Transverse colon (tissue), 4 donors: ENCODE data around the gene ATP2A1. TPM values are rescaled to one million over a fixed set of nuclear protein-coding genes. Genes with fewer than 3 reads are reported as not detected.

Source experiments
- DNase-seq: peaks from one replicate; pipeline ENCODE4 v3.0.0-alpha.2; 2019
- H3K27ac ChIP-seq, 4 donors: fragments of 200-600 bp; sonication (generic); 2 replicates each; pipeline ENCODE4 v1.5.1; 2016 to 2018; ENCODE audit warnings: inconsistent platforms in 4 of 4
- H3K27me3 ChIP-seq: fragments of 200-600 bp; sonication (generic); 2 replicates; pipeline ENCODE4 v1.5.1; 2017; ENCODE audit warnings: inconsistent platforms
- H3K36me3 ChIP-seq, 4 donors: fragments of 200-600 bp; sonication (generic); 2 replicates each; pipeline ENCODE4 v1.5.1; 2017 to 2019; ENCODE audit warnings: inconsistent platforms in 4 of 4
- H3K4me1 ChIP-seq, 4 donors: fragments of 200-600 bp; sonication (generic); 2 replicates each; pipeline ENCODE4 v1.5.1; 2017 to 2020; ENCODE audit warnings: inconsistent platforms in 4 of 4
- H3K4me3 ChIP-seq, 4 donors: fragments of 200-600 bp; sonication (generic); 1 replicate in 1 of 4; 2 replicates in 3 of 4; pipeline versions ENCODE4 v1.5.1 to v1.6.1; 2017 to 2019; ENCODE audit warnings: inconsistent platforms in 4 of 4
- H3K9me3 ChIP-seq, 2 donors: fragments of 200-600 bp; sonication (generic); 2 replicates each; pipeline ENCODE4 v1.5.1; 2017 to 2019; ENCODE audit warnings: inconsistent platforms in 2 of 2
- CTCF ChIP-seq, 5 experiments: fragments of 200-600 bp in 3 of 5; fragments of 450-650 bp in 2 of 5; sonication (generic) in 3 of 5; IDR thresholded peaks; 1 replicate in 2 of 5; 2 replicates in 3 of 5; pipeline ENCODE4 v1.5.1; 2016 to 2017; ENCODE audit warnings: antibody characterized with exemption in 5 of 5, inconsistent platforms in 3 of 5, mild to moderate bottlenecking in 2 of 5, moderate library complexity in 1 of 5
- EP300 ChIP-seq: sonication (generic); formaldehyde crosslinking; IDR thresholded peaks from one replicate; pipeline ENCODE4 v1.6.1; 2017; ENCODE audit warnings: antibody characterized with exemption, low read depth
- POLR2A ChIP-seq: fragments of 450-650 bp; IDR thresholded peaks from one replicate; pipeline ENCODE4 v1.6.1; 2016; ENCODE audit warnings: antibody characterized with exemption, mild to moderate bottlenecking, moderate library complexity
- POLR2AphosphoS5 ChIP-seq, 3 donors: sonication (generic); formaldehyde crosslinking; IDR thresholded peaks; one replicate each; pipeline ENCODE4 v1.6.1; 2016; ENCODE audit warnings: antibody characterized with exemption in 3 of 3
- WGBS, 2 donors: methylation state at CpG; one replicate each; pipeline ENCODE4 v1.1.5; 2018; ENCODE audit warnings: low coverage in 1 of 2; 5-methylcytosine and 5-hydroxymethylcytosine counted together
- in situ Hi-C, 4 donors: fragments of 200-750 bp; cut with MboI; loops; one replicate each; pipeline versions ENCODE4 v1.15.0 to v1.15.1; 2017; ENCODE audit warnings: low sequenced_read_pairs in 3 of 4, low pct_ligation_motif_present in 1 of 4, low pct_unique_long_range_greater_than_20kb in 1 of 4
- intact Hi-C: fragments of 100-400 bp; cut with DNase I; formaldehyde crosslinking; loops from one replicate; pipeline ENCODE4 v1.15.1; 2023; ENCODE audit warnings: low total_unique reads
- total RNA-seq, 4 donors: library from RNA; depleted of rRNA; stranded (reverse); fragments of >200 nt; gene quantifications; one replicate each; pipeline ENCODE4 v1.1.0, GENCODE V29; 2016

The ATP2A1 gene
- total RNA-seq, 4 donors from 2014 or later = 1.1 to 3.2 (median 1.4) TPM; not detected in 1

DNA sequence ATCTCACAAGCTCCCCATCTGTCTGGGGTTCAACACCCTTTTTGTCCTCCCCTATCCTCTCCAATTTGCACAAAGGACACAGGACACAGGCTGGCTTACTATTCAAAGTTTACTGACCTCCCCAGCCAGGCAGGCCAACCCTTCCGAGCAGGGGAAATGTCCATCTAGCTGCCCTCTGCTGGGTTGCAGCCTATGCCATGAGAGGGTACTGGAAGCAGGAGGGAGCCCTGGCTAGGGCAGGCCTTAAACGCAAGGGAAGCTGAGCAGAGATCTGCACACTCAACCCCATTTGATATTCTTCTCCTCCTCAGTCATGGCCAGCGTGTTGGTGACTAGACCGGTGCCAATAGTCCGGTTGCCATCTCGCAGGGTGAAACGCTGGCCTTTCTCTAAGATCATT lies 35.6 kb upstream of the ATP2A1 start:
- H3K27ac ChIP-seq = no peak overlapping the region
- no peaks in the 10 kb centered on the region for H3K9me3 ChIP-seq
- TF ChIP-seq POLR2AphosphoS5 (IDR thresholded peaks at IDR 0.05) (no peak), POLR2A (no peak), EP300 (no peak), CTCF (IDR thresholded peaks at IDR 0.05) (no peak)
- H3K4me3 ChIP-seq = no peak overlapping the region
- 97% methylated on average over 7 of the region's 7 CpGs; no CpG with 5 or more reads in 1 of the 2 donors for WGBS, 2 donors
- no peaks in the 10 kb centered on the region for H3K27me3 ChIP-seq
- H3K36me3 ChIP-seq = peaks cover 0 to 21% (median 6%) of the 10 kb centered on the region in 4 donors
- no peak for DNase-seq
- intact Hi-C loops (no loop called here), in situ Hi-C loops (no loop called here)
- peaks cover 16 to 22% (median 19%) of the 10 kb centered on the region in 4 donors for H3K4me1 ChIP-seq

DNA sequence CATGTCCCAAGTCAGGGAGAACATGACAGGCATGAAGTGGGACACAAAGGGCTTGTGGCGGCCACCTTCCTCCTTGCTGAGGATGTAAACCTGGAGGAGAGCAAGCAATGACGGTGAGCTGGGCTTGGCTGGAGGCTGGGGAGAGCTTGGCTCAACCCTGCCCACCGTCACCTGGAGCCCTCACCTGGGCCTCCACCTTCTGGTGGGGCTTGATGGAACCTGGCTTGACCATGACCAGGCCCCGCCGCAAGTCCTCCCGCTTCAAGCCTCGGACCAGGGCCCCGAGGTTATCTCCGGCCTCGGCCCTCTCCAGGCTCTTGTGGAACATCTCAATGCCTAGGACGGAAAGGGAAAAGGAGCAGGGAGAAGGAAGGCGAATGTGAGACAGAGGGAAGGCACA lies 34.5 kb upstream of the ATP2A1 start:
- TF ChIP-seq POLR2A = no peak
- no peak for TF ChIP-seq CTCF (IDR thresholded peaks at IDR 0.05)
- TF ChIP-seq POLR2AphosphoS5 (IDR thresholded peaks at IDR 0.05) = no peak
- TF ChIP-seq EP300 = no peak
- intact Hi-C loops (no loop called here), in situ Hi-C loops (no loop called here)
- H3K4me3 ChIP-seq = no peak overlapping the region
- no peak for DNase-seq
- no peaks in the 10 kb centered on the region for H3K9me3 ChIP-seq
- no peaks in the 10 kb centered on the region for H3K27me3 ChIP-seq
- peaks cover 16 to 26% (median 20%) of the 10 kb centered on the region in 4 donors for H3K4me1 ChIP-seq
- peaks cover 0 to 21% (median 6%) of the 10 kb centered on the region in 4 donors for H3K36me3 ChIP-seq
- WGBS, 2 donors = 96% methylated on average over 12 of the region's 12 CpGs; no CpG with 5 or more reads in 1 of the 2 donors
- H3K27ac ChIP-seq = no peak overlapping the region

GRCh38 chr16:28844226-28844885 lies 33.9 kb upstream of the ATP2A1 start:
- DNase-seq = no peak
- 86% methylated on average over 19 of the region's 19 CpGs; no CpG with 5 or more reads in 1 of the 2 donors for WGBS, 2 donors
- no peaks in the 10 kb centered on the region for H3K9me3 ChIP-seq
- TF ChIP-seq POLR2A = no peak
- TF ChIP-seq CTCF (IDR thresholded peaks at IDR 0.05) = no peak
- no peak for TF ChIP-seq POLR2AphosphoS5 (IDR thresholded peaks at IDR 0.05)
- TF ChIP-seq EP300 = no peak
- peaks cover 0 to 21% (median 6%) of the 10 kb centered on the region in 4 donors for H3K36me3 ChIP-seq
- in situ Hi-C loops (no loop called here), intact Hi-C loops (no loop called here)
- H3K4me3 ChIP-seq = peak overlapping the region in 1 of 4 donors; percentile 87
- no peaks in the 10 kb centered on the region for H3K27me3 ChIP-seq
- H3K27ac ChIP-seq = no peak overlapping the region
- H3K4me1 ChIP-seq = peaks cover 16 to 26% (median 20%) of the 10 kb centered on the region in 4 donors

GRCh38 chr16:28845293-28845692 lies 33.0 kb upstream of the ATP2A1 start:
- H3K36me3 ChIP-seq = peaks cover 0 to 21% (median 6%) of the 10 kb centered on the region in 4 donors
- H3K27me3 ChIP-seq = no peaks in the 10 kb centered on the region
- DNase-seq = peak; percentile 64
- peak overlapping the region; percentile 67 to 91 (median 86) for H3K4me3 ChIP-seq
- in situ Hi-C loops (no loop called here), intact Hi-C loops (no loop called here)
- TF ChIP-seq POLR2AphosphoS5 (IDR thresholded peaks at IDR 0.05) = peak in 1 of 3 donors; percentile 47
- TF ChIP-seq EP300 = no peak
- no peak for TF ChIP-seq CTCF (IDR thresholded peaks at IDR 0.05)
- TF ChIP-seq POLR2A = no peak
- peak overlapping the region; percentile 87 to 92 (median 88) for H3K27ac ChIP-seq
- peaks cover 16 to 26% (median 20%) of the 10 kb centered on the region in 4 donors for H3K4me1 ChIP-seq
- WGBS, 2 donors = 49% methylated on average over 10 of the region's 10 CpGs; no CpG with 5 or more reads in 1 of the 2 donors
- no peaks in the 10 kb centered on the region for H3K9me3 ChIP-seq
